ENCODE measurements around the gene TPSD1.
"Not testable (repeated sequence)": the region's sequence is repeated elsewhere in the genome, so short reads cannot be mapped to it uniquely, and the experiment has no call there.

The TPSD1 gene

GRCh38 chr16:1256296-1256873 is 516 bp downstream of the TPSD1 start:
- not testable (repeated sequence) for H3K4ac ChIP-seq (ENCODE audit: low read depth in 1 of 2, low read length in 2 of 2); H3K23ac ChIP-seq (ENCODE audit: low read length in 2 of 2); H3K4me1 ChIP-seq (ENCODE audit: control insufficient read depth, insufficient read depth, low read depth, low read length); H2AK5ac ChIP-seq (ENCODE audit: low read length, severe bottlenecking); H3K4me2 ChIP-seq (ENCODE audit: low read length, poor library complexity, severe bottlenecking); H2BK15ac ChIP-seq (ENCODE audit: low read depth, poor library complexity, severe bottlenecking); H4K91ac ChIP-seq (ENCODE audit: low read length); H3K4me3 ChIP-seq (ENCODE audit: insufficient read depth in 1 of 2, low read depth in 1 of 2, low read length in 2 of 2); H3K36me3 ChIP-seq (ENCODE audit: control insufficient read depth in 1 of 2, insufficient read depth in 2 of 2, low read depth in 1 of 2, low read length in 2 of 2); H3K14ac ChIP-seq (ENCODE audit: low read length in 2 of 2); H3K27ac ChIP-seq (ENCODE audit: low read length, poor library complexity, severe bottlenecking); H3K9me3 ChIP-seq (ENCODE audit: control insufficient read depth, low read length); H3K18ac ChIP-seq (ENCODE audit: low read depth in 1 of 2, low read length in 2 of 2); H4K8ac ChIP-seq (ENCODE audit: low read length); DNase-seq; H2AFZ ChIP-seq (ENCODE audit: low read depth, low read length); H2BK120ac ChIP-seq (ENCODE audit: low read depth, low read length); H3K79me1 ChIP-seq (replicated peaks; ENCODE audit: low read length, poor library complexity, severe bottlenecking); H3K9ac ChIP-seq (ENCODE audit: low read length); H2BK12ac ChIP-seq (ENCODE audit: low read length in 2 of 2); H2BK5ac ChIP-seq (ENCODE audit: low read depth, low read length, poor library complexity, severe bottlenecking)
- H3K27me3 ChIP-seq (ENCODE audit: control insufficient read depth in 1 of 2, insufficient read depth in 1 of 2, low read length in 2 of 2) = peaks cover 22 to 37% of the 10 kb centered on the region in 2 experiments
- WGBS = 84% methylated on average over 20 of the region's 23 CpGs

GRCh38 chr16:1256874-1257322 is 1.0 kb downstream of the TPSD1 start:
- Histone ChIP-seq H2AK5ac (ENCODE audit: low read length, severe bottlenecking) (no peak overlapping the region), H3K36me3 (ENCODE audit: control insufficient read depth in 1 of 2, insufficient read depth in 2 of 2, low read depth in 1 of 2, low read length in 2 of 2) (no peaks in the 10 kb centered on the region), H4K8ac (ENCODE audit: low read length) (no peak overlapping the region), H3K4me3 (ENCODE audit: insufficient read depth in 1 of 2, low read depth in 1 of 2, low read length in 2 of 2) (no peak overlapping the region), H3K4ac (ENCODE audit: low read depth in 1 of 2, low read length in 2 of 2) (no peak overlapping the region), H3K14ac (ENCODE audit: low read length in 2 of 2) (no peak overlapping the region), H3K9ac (ENCODE audit: low read length) (no peak overlapping the region), H4K91ac (ENCODE audit: low read length) (no peak overlapping the region), H3K9me3 (ENCODE audit: control insufficient read depth, low read length) (no peaks in the 10 kb centered on the region), H3K4me1 (ENCODE audit: control insufficient read depth, insufficient read depth, low read depth, low read length) (peaks cover 2% of the 10 kb centered on the region), H3K79me1 (replicated peaks; ENCODE audit: low read length, poor library complexity, severe bottlenecking) (no peaks in the 10 kb centered on the region), H3K27me3 (ENCODE audit: control insufficient read depth in 1 of 2, insufficient read depth in 1 of 2, low read length in 2 of 2) (peaks cover 27 to 42% of the 10 kb centered on the region in 2 experiments), H2BK120ac (ENCODE audit: low read depth, low read length) (no peak overlapping the region), H3K23ac (ENCODE audit: low read length in 2 of 2) (no peak overlapping the region), H2BK12ac (ENCODE audit: low read length in 2 of 2) (no peak overlapping the region), H2BK15ac (ENCODE audit: low read depth, poor library complexity, severe bottlenecking) (no peak overlapping the region), H2AFZ (ENCODE audit: low read depth, low read length) (no peak overlapping the region), H3K18ac (ENCODE audit: low read depth in 1 of 2, low read length in 2 of 2) (no peak overlapping the region), H2BK5ac (ENCODE audit: low read depth, low read length, poor library complexity, severe bottlenecking) (no peak overlapping the region), H3K4me2 (ENCODE audit: low read length, poor library complexity, severe bottlenecking) (no peak overlapping the region), H3K27ac (ENCODE audit: low read length, poor library complexity, severe bottlenecking) (no peak overlapping the region)
- WGBS = 90% methylated on average over 22 of the region's 22 CpGs
- no peak for DNase-seq

GRCh38 chr16:1257561-1258224 is 1.8 kb downstream of the TPSD1 start:
- no peak overlapping the region for H4K8ac ChIP-seq (ENCODE audit: low read length)
- no peak overlapping the region for H3K18ac ChIP-seq (ENCODE audit: low read depth in 1 of 2, low read length in 2 of 2)
- H2BK5ac ChIP-seq (ENCODE audit: low read depth, low read length, poor library complexity, severe bottlenecking) = no peak overlapping the region
- no peak overlapping the region for H2BK120ac ChIP-seq (ENCODE audit: low read depth, low read length)
- no peak for DNase-seq
- no peak overlapping the region for H3K4ac ChIP-seq (ENCODE audit: low read depth in 1 of 2, low read length in 2 of 2)
- 75% methylated on average over 34 of the region's 34 CpGs for WGBS
- H3K36me3 ChIP-seq (ENCODE audit: control insufficient read depth in 1 of 2, insufficient read depth in 2 of 2, low read depth in 1 of 2, low read length in 2 of 2) = no peaks in the 10 kb centered on the region
- no peak overlapping the region for H3K14ac ChIP-seq (ENCODE audit: low read length in 2 of 2)
- no peak overlapping the region for H3K9ac ChIP-seq (ENCODE audit: low read length)
- no peaks in the 10 kb centered on the region for H3K79me1 ChIP-seq (replicated peaks; ENCODE audit: low read length, poor library complexity, severe bottlenecking)
- H2BK15ac ChIP-seq (ENCODE audit: low read depth, poor library complexity, severe bottlenecking) = no peak overlapping the region
- H4K91ac ChIP-seq (ENCODE audit: low read length) = no peak overlapping the region
- H2AFZ ChIP-seq (ENCODE audit: low read depth, low read length) = no peak overlapping the region
- H3K9me3 ChIP-seq (ENCODE audit: control insufficient read depth, low read length) = no peaks in the 10 kb centered on the region
- no peak overlapping the region for H3K4me3 ChIP-seq (ENCODE audit: insufficient read depth in 1 of 2, low read depth in 1 of 2, low read length in 2 of 2)
- no peak overlapping the region for H2BK12ac ChIP-seq (ENCODE audit: low read length in 2 of 2)
- no peak overlapping the region for H3K27ac ChIP-seq (ENCODE audit: low read length, poor library complexity, severe bottlenecking)
- H3K27me3 ChIP-seq (ENCODE audit: control insufficient read depth in 1 of 2, insufficient read depth in 1 of 2, low read length in 2 of 2) = peaks cover 27 to 50% of the 10 kb centered on the region in 2 experiments
- no peak overlapping the region for H2AK5ac ChIP-seq (ENCODE audit: low read length, severe bottlenecking)
- H3K4me1 ChIP-seq (ENCODE audit: control insufficient read depth, insufficient read depth, low read depth, low read length) = peaks cover 2% of the 10 kb centered on the region
- H3K23ac ChIP-seq (ENCODE audit: low read length in 2 of 2) = no peak overlapping the region
- no peak overlapping the region for H3K4me2 ChIP-seq (ENCODE audit: low read length, poor library complexity, severe bottlenecking)

GRCh38 chr16:1258225-1258600 is 2.3 kb downstream of the TPSD1 start:
- Histone ChIP-seq H3K4me1 (ENCODE audit: control insufficient read depth, insufficient read depth, low read depth, low read length) (peaks cover 2% of the 10 kb centered on the region), H3K23ac (ENCODE audit: low read length in 2 of 2) (no peak overlapping the region), H3K27me3 (ENCODE audit: control insufficient read depth in 1 of 2, insufficient read depth in 1 of 2, low read length in 2 of 2) (peaks cover 27 to 55% of the 10 kb centered on the region in 2 experiments), H4K8ac (ENCODE audit: low read length) (no peak overlapping the region), H2BK15ac (ENCODE audit: low read depth, poor library complexity, severe bottlenecking) (no peak overlapping the region), H3K4ac (ENCODE audit: low read depth in 1 of 2, low read length in 2 of 2) (no peak overlapping the region), H3K9ac (ENCODE audit: low read length) (no peak overlapping the region), H3K36me3 (ENCODE audit: control insufficient read depth in 1 of 2, insufficient read depth in 2 of 2, low read depth in 1 of 2, low read length in 2 of 2) (no peaks in the 10 kb centered on the region), H4K91ac (ENCODE audit: low read length) (no peak overlapping the region), H2AFZ (ENCODE audit: low read depth, low read length) (no peak overlapping the region), H3K4me3 (ENCODE audit: insufficient read depth in 1 of 2, low read depth in 1 of 2, low read length in 2 of 2) (no peak overlapping the region), H3K79me1 (replicated peaks; ENCODE audit: low read length, poor library complexity, severe bottlenecking) (no peaks in the 10 kb centered on the region), H2BK12ac (ENCODE audit: low read length in 2 of 2) (no peak overlapping the region), H3K14ac (ENCODE audit: low read length in 2 of 2) (no peak overlapping the region), H3K18ac (ENCODE audit: low read depth in 1 of 2, low read length in 2 of 2) (no peak overlapping the region), H2BK120ac (ENCODE audit: low read depth, low read length) (no peak overlapping the region), H3K27ac (ENCODE audit: low read length, poor library complexity, severe bottlenecking) (no peak overlapping the region), H3K4me2 (ENCODE audit: low read length, poor library complexity, severe bottlenecking) (no peak overlapping the region), H2AK5ac (ENCODE audit: low read length, severe bottlenecking) (no peak overlapping the region), H2BK5ac (ENCODE audit: low read depth, low read length, poor library complexity, severe bottlenecking) (no peak overlapping the region), H3K9me3 (ENCODE audit: control insufficient read depth, low read length) (no peaks in the 10 kb centered on the region)
- no peak for DNase-seq
- 79% methylated on average over 9 of the region's 12 CpGs for WGBS

Measured in mesenchymal stem cell (in vitro differentiated cells and primary cell).